Esophagus squamous epithelium (tissue), 4 donors: ENCODE measurements around the gene RPH3AL.

ENCODE experiments used
- CTCF ChIP-seq, 6 experiments: fragments of 450-650 bp in 4 of 6; fragments of 200-600 bp in 2 of 6; sonication (generic) in 2 of 6; IDR thresholded peaks; one replicate each; pipeline ENCODE4 v1.5.1; 2016 to 2019; ENCODE audit warnings: antibody characterized with exemption in 6 of 6, mild to moderate bottlenecking in 4 of 6, moderate library complexity in 4 of 6
- POLR2A ChIP-seq, 4 donors: fragments of 450-650 bp; IDR thresholded peaks; one replicate each; pipeline ENCODE4 v1.6.1; 2017; ENCODE audit warnings: antibody characterized with exemption in 4 of 4, mild to moderate bottlenecking in 4 of 4, moderate library complexity in 3 of 4

- no peak for TF ChIP-seq CTCF (IDR thresholded peaks at IDR 0.05)
- no peak for TF ChIP-seq POLR2A (IDR thresholded peaks at IDR 0.05)
Observed at GRCh38 chr17:379531-380465, 27.2 kb upstream of the RPH3AL start.
